HG02798 (cell line): ENCODE results near the gene C1QTNF1.
A peak's percentile ranks its signal among the peaks of the same experiment; 100 is the strongest.

Source experiments
- ATAC-seq: cut with Tn5 transposase; IDR thresholded peaks from one replicate; pipeline ENCODE4 v1.9.1; 2021; ENCODE audit warnings: mild to moderate bottlenecking; ENCODE audit not compliant: unreplicated experiment, poor library complexity

C1QTNF1 gene

DNA sequence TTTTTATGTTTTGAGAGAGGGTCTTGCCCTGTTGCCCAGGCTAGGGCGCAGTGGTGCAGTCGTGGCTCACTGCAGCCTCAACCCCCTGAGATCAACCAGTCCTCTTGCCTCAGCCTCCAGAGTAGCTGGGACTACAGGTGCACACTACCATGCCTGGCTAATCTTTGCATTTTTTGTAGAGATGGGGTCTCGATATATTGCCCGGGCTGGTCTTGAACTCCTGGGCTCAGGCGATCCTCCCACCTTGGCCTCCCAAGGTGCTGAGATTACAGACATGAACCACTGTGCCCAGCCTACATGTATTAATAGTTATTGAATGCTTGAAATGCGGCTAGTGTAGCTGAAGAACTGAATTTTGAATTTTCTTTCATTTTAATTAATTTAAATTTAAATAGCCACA lies 12.2 kb downstream of the C1QTNF1 start:
- no peak for ATAC-seq

DNA sequence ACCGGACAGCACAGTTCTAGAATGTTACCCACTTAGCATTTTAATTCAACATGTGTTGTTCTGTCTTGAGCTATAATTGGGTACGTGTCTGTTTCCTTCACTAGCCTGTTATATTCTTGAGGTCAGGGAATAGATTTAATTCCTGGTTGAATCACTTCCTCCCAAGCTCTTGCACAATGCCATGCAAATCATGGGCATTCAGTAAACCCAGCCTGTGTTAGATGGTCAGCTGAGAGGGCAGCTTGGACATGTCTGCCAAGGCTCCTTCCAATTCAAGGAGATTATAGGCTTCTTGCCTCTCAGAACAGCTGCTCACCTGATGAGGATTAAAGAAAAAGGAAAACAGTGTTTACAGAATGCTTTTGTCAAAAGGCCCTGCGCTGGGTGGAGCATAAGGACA lies 12.6 kb downstream of the C1QTNF1 start:
- ATAC-seq, result no peak

DNA sequence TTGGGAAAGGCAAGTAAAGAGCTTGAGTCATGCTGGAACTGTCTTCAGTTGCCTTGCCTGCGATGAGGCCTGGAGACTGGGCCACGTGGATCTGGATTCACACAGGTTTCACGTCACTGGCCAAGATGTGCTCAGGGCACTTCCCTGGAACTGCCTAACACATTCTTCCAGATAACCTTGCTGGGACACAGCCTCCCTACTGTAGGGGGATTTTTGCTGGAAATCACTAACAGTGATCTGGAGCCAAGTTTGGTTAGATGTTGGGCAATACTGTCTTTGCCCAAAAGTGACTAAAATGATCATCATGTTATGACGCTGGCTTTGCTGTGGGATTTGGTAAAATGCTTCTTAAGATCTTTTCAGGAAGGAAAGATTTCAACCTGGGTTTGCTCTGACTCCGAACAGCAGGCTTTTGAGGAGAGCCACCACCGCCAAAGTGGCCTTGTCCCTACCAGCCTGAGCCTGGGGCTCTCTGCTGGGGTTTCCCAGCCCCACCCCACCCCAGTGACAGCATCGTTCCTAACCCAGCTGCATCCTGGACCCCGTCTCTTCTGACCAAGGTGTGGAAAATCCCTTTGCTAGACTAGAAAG lies 14.7 kb downstream of the C1QTNF1 start:
- ATAC-seq, result no peak

DNA sequence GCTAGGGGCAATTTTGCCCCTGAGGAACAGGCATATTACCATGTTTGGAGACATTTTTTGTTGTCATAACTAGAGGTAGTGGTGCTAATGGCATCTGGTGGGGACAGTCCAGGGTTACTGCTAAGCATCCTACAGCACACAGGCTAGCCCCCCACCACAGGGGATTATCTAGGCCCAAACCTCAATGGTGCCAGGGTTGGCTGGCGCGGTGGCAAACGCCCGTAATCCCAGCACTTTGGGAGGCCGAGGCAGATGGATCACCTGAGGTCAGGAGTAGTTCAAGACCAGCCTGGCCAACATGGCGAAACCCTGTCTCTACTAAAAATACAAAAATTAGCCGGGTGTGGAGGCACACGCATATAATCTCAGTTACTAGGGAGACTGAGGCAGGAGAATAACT lies 15.2 kb downstream of the C1QTNF1 start:
- no peak for ATAC-seq

DNA sequence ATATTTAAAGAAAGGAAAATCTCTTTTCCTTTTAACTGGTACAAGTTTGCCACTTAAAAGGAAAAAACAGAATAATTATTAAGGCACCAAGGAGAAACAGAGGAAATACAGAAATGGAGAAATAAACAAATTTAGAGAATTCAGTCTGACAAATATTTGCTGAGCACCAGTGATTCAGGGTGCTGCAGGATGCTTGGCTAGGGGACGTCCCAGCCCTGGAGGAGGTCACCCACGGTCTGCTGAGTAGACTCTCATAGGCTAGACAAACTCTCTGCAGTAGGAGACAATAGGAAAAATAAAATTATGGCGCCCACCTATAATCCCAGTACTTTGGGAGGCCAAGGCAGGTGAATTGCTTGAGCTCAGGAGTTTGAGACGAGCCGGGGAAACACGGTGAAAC lies 15.9 kb downstream of the C1QTNF1 start:
- no peak for ATAC-seq

DNA sequence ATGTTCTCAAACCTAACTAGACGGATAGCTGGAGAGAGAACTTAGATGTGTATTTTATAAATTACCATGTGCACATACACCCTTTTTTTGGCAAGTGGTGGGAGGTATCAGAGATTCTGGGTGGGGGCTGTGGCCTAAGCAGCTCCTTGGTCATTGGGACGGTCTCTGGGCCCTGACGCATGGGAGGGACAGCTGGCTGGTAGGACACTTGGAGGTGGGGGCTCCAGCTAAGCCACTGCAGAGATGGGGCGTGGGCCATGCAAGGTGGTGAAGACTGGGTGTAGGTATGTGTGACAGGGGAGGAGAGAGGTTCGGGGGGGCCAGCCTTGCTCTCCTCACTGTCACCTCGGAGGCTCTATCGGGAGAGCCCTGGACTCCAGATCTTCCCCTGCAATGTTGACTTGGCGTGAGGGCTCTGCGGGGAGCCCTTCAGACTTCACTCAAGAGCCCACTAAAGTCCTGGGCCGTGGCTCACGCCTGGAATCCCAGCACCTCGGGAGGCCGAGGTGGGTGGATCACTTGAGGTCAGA lies 17.1 kb downstream of the C1QTNF1 start:
- no peak for ATAC-seq

DNA sequence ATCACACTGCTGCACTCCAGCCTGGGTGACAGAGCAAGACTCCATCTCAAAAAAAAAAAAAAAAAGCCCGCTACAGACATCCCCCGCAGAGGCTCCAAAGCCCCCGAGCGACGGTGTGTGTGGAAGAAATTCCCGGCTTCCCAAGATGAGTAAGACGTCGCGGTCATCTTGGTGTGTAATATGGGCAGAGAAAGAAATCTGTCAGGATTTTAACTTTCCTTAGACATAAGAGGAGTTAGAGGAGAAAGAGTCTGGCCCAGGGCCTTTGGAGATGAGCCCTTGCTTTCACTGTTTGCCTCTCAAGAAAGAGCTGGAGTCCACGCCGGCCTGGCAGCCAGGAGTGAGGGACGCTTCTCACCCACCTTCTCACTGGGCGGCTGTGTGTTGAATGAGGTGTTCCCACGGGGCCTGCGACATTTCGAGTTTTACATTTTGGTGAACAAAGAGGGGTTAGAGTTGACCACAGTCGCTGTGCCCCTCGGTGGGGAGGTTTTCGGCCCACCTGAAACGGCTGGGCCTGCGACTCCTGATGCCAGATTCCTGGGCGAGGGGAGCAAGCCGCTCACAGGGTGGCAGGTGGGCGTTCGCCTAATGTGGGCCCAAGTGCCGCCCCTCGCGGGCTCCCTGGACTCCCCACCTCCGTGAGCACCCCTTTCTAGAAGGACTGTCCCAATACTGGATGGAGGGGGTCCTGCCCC lies 17.9 kb downstream of the C1QTNF1 start:
- no peak for ATAC-seq

DNA sequence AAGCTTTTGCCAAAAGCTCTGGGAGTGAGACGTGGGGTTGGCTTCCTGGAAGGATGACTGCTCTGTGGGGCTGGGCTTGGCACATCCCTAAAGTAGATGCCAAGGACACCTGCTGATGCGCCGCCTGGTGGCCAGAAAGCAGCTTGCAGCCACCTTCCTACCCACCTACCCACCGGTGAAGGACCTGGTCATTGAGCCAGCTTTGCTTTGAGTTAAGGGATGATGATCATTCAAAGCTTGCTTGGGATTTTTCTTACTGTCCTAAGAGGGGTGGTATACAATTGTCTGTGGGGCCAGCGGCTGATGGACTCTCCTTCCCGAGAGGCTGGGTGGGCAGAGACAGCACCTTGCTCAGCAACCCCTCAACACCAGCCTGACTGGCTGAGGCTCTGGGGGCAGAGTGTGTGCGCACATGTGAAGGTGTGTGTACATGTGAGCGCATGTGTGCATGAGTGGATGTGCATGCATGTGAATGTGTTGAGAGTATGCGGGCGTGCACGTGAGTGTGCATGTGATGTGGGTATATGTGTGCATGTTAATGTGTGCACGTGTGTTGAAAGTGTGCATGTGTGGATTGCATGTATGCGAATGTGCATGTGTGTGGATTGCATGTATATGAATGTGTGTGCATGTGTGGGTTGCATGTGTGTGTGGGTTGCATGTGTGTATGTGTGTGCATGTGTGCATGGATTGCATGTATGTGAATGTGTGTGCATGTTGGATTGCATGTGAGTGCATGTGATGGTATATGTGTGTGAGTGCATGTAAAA lies 18.6 kb downstream of the C1QTNF1 start:
- no peak for ATAC-seq

DNA sequence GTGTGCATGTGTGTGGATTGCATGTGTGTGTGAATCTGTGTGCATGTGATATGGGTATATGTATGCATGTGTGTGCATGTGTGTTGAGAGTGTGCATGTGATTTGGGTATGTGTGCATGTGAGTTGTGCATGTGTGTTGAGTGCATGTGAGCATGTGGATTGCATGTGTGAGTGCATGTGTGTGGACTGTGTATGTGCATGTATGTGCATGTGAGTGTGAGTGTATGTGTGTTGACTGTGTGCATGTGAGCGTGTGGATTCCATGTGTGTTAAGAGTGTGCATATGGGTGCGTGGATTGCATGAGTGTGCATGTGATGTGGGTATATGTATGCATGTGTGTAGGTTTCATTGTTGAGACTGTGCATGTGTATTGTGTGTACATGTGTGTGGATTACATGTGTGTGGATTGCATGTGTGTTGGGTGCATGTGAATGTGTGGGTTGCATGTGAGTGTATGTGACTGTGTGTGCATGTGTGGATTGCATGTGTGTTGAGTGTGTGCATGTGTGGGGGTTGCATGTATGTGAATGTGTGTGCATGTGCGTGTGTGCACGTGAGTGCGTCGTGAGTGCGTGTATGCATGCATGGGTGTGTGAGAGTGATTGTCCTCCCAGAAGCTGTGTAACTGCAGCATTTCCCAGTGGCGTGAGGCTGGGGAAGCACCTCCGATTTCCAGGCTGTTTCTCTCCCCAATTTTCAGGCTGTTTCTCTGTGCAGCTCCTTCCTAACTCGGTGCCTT lies 19.4 kb downstream of the C1QTNF1 start:
- ATAC-seq, result no peak

DNA sequence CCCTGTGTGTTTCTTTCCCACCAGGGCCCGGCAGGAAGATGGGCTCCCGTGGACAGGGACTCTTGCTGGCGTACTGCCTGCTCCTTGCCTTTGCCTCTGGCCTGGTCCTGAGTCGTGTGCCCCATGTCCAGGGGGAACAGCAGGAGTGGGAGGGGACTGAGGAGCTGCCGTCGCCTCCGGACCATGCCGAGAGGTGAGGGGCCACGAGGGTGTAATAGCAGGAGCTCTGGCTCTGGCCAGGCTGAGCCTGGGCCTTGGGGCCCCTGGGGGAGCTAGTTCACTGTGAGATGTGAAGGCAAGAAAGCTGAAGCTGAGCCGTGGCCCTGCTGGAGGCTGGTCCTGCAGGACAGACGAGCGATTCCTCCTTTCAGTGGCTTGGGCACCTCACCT lies 20.0 kb downstream of the C1QTNF1 start:
- no peak for ATAC-seq

DNA sequence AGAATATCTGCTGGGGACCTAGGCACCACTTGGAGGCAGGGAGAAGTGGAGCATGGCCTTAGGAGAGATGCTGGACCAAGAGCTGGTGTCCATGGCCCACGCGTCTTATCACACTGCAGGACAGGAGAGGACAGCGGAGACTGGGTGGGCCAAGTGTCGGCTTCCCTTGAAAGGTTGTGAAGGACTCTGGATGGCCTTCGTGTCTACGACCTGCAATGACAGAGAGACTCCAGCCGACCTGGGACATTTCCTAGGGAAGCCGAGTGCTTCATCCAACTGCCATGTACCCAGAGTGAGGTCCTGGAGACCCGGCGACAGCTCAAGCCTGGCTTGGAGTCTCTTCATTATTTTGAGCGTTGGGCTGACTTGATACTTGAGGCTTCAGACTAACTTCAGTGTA lies 20.5 kb downstream of the C1QTNF1 start:
- ATAC-seq, result no peak

DNA sequence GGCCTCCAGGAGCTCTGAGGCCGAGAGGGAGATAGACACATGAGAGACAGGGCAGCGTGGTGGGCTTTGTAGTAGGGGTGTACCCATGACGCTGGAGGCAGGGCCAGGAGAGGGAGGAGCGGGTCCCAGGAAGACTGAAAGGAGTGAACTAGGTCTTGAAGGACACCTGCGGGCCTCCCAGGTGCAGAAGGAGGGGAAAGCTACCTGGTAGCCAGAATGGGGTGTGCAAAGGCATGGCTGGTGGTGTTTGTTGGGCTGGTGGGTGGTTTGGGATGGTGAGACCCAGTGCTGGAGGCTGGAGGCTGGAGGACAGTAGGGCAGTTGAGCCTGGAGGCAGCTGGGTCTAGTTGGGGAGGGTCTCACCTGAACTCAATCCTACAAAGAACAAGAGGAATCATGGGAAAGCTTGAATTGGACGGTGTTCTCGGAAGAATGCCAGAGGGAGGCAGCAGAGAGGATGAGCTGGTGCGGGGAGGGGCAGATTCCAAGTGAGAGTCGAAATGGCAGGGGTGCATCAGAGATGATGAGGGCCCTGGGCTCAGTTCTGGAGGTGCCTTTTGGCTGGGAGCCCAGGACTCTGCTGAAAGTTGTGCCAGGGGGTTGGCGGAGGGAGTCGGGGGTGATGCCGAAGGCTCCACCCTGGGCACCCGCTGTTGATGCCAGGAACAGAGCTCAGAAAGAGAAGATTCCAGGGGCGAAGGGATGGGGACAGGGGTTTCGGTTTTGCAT lies 21.2 kb downstream of the C1QTNF1 start:
- no peak for ATAC-seq

DNA sequence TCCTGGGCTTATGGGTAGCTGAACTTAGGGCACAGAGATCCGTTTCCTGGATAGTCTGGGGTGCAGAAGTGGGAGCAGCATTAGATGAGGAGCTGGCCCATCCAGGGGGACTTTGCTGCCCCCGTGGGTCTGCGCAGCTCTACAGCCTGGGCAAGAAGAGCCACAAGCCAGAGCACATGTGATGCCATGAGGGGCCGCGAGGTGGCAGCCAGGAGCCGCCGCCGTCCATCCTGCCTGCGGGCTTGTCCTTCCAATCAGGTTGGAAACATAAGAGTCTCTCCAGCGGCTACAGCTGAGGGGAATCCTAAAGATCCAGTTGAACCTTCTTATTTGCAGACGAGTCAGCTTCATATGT lies 21.9 kb downstream of the C1QTNF1 start:
- peak; percentile 52 for ATAC-seq

DNA sequence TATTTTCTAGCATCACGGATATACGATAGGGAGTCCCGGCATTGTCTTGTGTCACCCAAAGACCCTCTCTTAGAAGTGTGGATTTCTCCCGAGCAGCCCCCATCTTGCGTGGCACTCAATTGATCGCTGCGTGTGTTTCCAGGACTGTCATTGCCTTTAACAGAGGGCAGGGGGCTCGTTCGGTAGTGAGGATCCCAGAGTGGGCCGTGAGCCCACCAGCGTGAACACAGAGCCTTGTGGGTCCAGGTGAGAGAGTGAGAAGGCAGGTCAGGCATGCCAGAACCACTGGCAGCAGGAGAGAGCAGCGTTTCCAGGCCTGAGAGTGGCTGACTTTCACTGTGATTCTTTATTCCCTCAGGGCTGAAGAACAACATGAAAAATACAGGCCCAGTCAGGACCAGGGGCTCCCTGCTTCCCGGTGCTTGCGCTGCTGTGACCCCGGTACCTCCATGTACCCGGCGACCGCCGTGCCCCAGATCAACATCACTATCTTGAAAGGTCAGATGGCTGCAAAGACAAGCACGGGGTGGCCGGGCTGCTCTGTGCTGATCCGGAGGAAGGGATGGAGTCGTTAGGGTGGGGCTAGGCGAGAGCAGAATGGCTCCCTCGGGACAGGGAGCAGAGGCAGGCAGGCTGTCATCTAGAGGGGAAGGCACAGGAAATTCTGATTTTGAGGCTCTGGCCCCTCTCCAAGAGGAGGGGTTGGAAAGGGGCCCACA lies 22.4 kb downstream of the C1QTNF1 start:
- no peak for ATAC-seq

DNA sequence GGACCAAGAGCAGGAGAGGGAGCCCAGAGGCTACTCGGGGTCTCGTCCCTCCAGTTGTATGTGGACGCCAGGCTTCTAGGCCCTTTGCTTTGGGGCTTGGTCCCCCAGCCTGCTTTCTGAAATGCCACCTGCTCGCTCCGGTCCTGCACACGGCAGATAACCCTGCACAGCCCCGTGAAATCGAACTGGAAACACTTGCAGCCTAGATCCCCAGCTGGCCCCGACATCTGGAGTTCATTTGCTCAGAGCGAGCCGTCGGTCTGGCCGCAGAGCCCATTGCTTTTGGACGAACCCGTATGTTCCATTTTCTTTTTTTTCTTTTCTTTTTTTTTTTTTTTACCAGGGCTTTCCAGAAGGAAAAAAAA lies 22.9 kb downstream of the C1QTNF1 start:
- ATAC-seq, result no peak

DNA sequence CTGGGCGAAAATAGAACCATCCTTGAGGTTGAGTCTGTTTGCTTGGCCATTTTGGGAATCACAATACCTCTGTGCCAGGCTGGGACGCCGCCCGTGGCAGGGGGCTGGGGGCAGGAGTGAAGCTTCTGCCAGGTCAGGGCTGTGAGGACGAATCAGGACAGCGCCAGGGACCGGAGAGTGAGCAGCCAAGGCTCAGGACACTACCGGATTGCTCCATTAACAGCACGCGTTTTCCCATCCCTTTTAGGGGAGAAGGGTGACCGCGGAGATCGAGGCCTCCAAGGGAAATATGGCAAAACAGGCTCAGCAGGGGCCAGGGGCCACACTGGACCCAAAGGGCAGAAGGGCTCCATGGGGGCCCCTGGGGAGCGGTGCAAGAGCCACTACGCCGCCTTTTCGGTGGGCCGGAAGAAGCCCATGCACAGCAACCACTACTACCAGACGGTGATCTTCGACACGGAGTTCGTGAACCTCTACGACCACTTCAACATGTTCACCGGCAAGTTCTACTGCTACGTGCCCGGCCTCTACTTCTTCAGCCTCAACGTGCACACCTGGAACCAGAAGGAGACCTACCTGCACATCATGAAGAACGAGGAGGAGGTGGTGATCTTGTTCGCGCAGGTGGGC lies 23.4 kb downstream of the C1QTNF1 start:
- no peak for ATAC-seq

DNA sequence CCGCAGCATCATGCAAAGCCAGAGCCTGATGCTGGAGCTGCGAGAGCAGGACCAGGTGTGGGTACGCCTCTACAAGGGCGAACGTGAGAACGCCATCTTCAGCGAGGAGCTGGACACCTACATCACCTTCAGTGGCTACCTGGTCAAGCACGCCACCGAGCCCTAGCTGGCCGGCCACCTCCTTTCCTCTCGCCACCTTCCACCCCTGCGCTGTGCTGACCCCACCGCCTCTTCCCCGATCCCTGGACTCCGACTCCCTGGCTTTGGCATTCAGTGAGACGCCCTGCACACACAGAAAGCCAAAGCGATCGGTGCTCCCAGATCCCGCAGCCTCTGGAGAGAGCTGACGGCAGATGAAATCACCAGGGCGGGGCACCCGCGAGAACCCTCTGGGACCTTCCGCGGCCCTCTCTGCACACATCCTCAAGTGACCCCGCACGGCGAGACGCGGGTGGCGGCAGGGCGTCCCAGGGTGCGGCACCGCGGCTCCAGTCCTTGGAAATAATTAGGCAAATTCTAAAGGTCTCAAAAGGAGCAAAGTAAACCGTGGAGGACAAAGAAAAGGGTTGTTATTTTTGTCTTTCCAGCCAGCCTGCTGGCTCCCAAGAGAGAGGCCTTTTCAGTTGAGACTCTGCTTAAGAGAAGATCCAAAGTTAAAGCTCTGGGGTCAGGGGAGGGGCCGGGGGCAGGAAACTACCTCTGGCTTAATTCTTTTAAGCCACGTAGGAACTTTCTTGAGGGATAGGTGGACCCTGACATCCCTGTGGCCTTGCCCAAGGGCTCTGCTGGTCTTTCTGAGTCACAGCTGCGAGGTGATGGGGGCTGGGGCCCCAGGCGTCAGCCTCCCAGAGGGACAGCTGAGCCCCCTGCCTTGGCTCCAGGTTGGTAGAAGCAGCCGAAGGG lies 24.2 kb downstream of the C1QTNF1 start:
- no peak for ATAC-seq
